ENCODE results near the gene GPR139. TPM values are rescaled to one million over a fixed set of nuclear protein-coding genes. Genes with fewer than 3 reads are reported as not detected.

GPR139 gene
- polyA plus RNA-seq, 1 experiment = not detected

- ChIA-PET CTCF (no interaction called here), POLR2A (no interaction called here)
- DNase-seq (ENCODE audit: low read depth, low spot score) = no peak
- H3K27ac ChIP-seq (ENCODE audit: low read depth, low read length) = no peak overlapping the region
- H3K27me3 ChIP-seq (ENCODE audit: control insufficient read depth, insufficient read depth, low read length) = peaks cover 2% of the 10 kb centered on the region
- no peak overlapping the region for H3K4me3 ChIP-seq (ENCODE audit: low read depth, low read length)
- H3K9me3 ChIP-seq (ENCODE audit: control insufficient read depth, insufficient read depth, low read length) = peaks cover 10% of the 10 kb centered on the region
- TF ChIP-seq CTCF (IDR thresholded peaks at IDR 0.05; ENCODE audit: low read depth, low read length) = no peak
These were observed 44.1 kb downstream of the GPR139 start for GRCh38 chr16:20029611-20030010.

GRCh38 chr16:20026361-20027072, 47.2 kb downstream of the GPR139 start:
- peaks cover 2% of the 10 kb centered on the region for H3K27me3 ChIP-seq (ENCODE audit: control insufficient read depth, insufficient read depth, low read length)
- TF ChIP-seq CTCF (IDR thresholded peaks at IDR 0.05; ENCODE audit: low read depth, low read length) = no peak
- CTCF ChIA-PET = interaction anchor here (1.0 kb wide), 1 partner anchor 119 kb away, joined by 3 read pairs; no protein-coding TSS in a partner anchor
- POLR2A ChIA-PET = no interaction called here
- no peak overlapping the region for H3K4me3 ChIP-seq (ENCODE audit: low read depth, low read length)
- no peak for DNase-seq (ENCODE audit: low read depth, low spot score)
- peaks cover 1% of the 10 kb centered on the region; the same call in 1 of the 2 replicates for H3K9me3 ChIP-seq (ENCODE audit: control insufficient read depth, insufficient read depth, low read length)
- no peak overlapping the region for H3K27ac ChIP-seq (ENCODE audit: low read depth, low read length)

- DNase-seq (ENCODE audit: low read depth, low spot score) = no peak
- ChIA-PET POLR2A (no interaction called here), CTCF (no interaction called here)
- Histone ChIP-seq H3K4me3 (ENCODE audit: low read depth, low read length) (no peak overlapping the region), H3K27me3 (ENCODE audit: control insufficient read depth, insufficient read depth, low read length) (no peaks in the 10 kb centered on the region), H3K9me3 (ENCODE audit: control insufficient read depth, insufficient read depth, low read length) (no peaks in the 10 kb centered on the region; the same call in 1 of the 2 replicates), H3K27ac (ENCODE audit: low read depth, low read length) (no peak overlapping the region)
- no peak for TF ChIP-seq CTCF (IDR thresholded peaks at IDR 0.05; ENCODE audit: low read depth, low read length)
These were observed 50.5 kb downstream of the GPR139 start for GRCh38 chr16:20023190-20023589.

GRCh38 chr16:20020976-20021375, 52.7 kb downstream of the GPR139 start:
- no peak for TF ChIP-seq CTCF (IDR thresholded peaks at IDR 0.05; ENCODE audit: low read depth, low read length)
- H3K4me3 ChIP-seq (ENCODE audit: low read depth, low read length) = no peak overlapping the region
- ChIA-PET CTCF (no interaction called here), POLR2A (no interaction called here)
- no peak for DNase-seq (ENCODE audit: low read depth, low spot score)
- H3K27ac ChIP-seq (ENCODE audit: low read depth, low read length) = no peak overlapping the region
- H3K27me3 ChIP-seq (ENCODE audit: control insufficient read depth, insufficient read depth, low read length) = no peaks in the 10 kb centered on the region
- no peaks in the 10 kb centered on the region; the same call in 1 of the 2 replicates for H3K9me3 ChIP-seq (ENCODE audit: control insufficient read depth, insufficient read depth, low read length)

DNA sequence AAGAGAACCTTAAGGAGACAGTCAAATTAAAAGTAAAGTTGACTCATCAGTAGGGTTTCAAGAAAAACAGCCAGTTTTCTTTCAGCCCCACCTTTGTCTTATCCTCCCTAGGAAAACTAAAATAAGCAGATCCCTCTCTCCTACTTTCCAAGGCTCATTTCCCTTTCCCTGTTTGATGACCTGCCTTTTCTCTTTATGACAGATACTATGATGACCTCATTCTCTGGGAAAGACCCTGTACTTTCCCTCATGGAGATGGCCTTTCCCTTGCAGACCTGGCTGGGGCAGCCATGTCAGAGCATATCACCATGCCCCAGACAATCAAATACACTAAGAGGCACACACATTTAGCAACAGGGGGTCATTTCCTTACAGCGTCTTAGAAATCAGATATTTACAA, 53.6 kb downstream of the GPR139 start:
- no peaks in the 10 kb centered on the region for H3K9me3 ChIP-seq (ENCODE audit: control insufficient read depth, insufficient read depth, low read length)
- no peak overlapping the region for H3K27ac ChIP-seq (ENCODE audit: low read depth, low read length)
- no peak overlapping the region for H3K4me3 ChIP-seq (ENCODE audit: low read depth, low read length)
- POLR2A ChIA-PET = no interaction called here
- DNase-seq (ENCODE audit: low read depth, low spot score) = no peak
- no peak for TF ChIP-seq CTCF (IDR thresholded peaks at IDR 0.05; ENCODE audit: low read depth, low read length)
- CTCF ChIA-PET = no interaction called here
- no peaks in the 10 kb centered on the region for H3K27me3 ChIP-seq (ENCODE audit: control insufficient read depth, insufficient read depth, low read length)
